ENCODE data around the gene SELPLG.

DNA sequence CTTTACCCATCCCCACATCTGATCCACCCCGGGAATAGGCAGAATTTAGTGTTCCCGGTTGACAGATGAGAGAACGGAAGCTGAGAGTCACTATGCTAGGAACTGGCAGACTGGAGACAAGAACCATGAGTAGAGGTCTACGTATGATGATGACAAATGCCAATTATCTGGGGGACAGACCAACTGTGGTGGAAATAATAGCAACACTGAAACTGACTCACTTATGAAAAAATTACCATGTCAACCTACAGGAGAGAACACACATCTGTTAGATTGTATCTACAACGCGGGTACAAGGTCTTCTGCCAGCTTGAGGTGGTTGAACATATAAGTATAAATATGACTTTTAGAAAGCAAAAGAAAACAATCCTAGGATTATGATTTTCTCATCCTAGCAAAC, 15.4 kb upstream of the SELPLG start:
- TF ChIP-seq POLR2A (IDR thresholded peaks at IDR 0.05; ENCODE audit: low read length) (no peak), GATA1 (IDR thresholded peaks at IDR 0.05; ENCODE audit: low read depth, low read length) (no peak)

Data from erythroblast (primary cell).